Measurements from ENCODE around the gene ACTR3C. TPM values are rescaled to one million over a fixed set of nuclear protein-coding genes. Genes with fewer than 3 reads are reported as not detected.

ACTR3C gene
- total RNA-seq, 1 experiment from 2014 or later = 2.2 TPM

- Histone ChIP-seq H3K9ac (ENCODE audit: extremely low read depth, insufficient read length, low read length) (peak overlapping the region; percentile 25), H3K23ac (ENCODE audit: insufficient read length, low read depth, low read length) (no peak overlapping the region), H3K14ac (ENCODE audit: insufficient read depth, low read length) (peak overlapping the region; percentile 93; the same call in 1 of the 2 replicates), H3K4me2 (ENCODE audit: insufficient read depth, insufficient read length, low read length) (peak overlapping the region; percentile 46), H4K20me1 (ENCODE audit: control insufficient read depth, insufficient read depth, insufficient read length) (no peaks in the 10 kb centered on the region), H3K4me1 (ENCODE audit: insufficient read depth, low read length) (0 out of 2 replicates have a peak, but pooled peaks cover 3% of the 10 kb centered on the region), H4K5ac (ENCODE audit: insufficient read length, low read depth, low read length) (no peak overlapping the region), H3K27me3 (ENCODE audit: insufficient read depth, low read length) (no peaks in the 10 kb centered on the region), H4K8ac (replicated peaks; ENCODE audit: insufficient read length, low read depth, low read length) (no peak overlapping the region), H3K9me3 (ENCODE audit: control insufficient read depth, low read depth, low read length) (no peaks in the 10 kb centered on the region), H3T11ph (ENCODE audit: low read length) (no peak overlapping the region), H2BK15ac (ENCODE audit: low read depth, low read length) (no peak overlapping the region), H2AFZ (ENCODE audit: low read length) (no peak overlapping the region), H2BK120ac (ENCODE audit: low read depth, low read length, poor library complexity, severe bottlenecking) (no peak overlapping the region), H3K4ac (ENCODE audit: low read depth, low read length) (peak overlapping the region; percentile 29), H3K23me2 (ENCODE audit: insufficient read length, low read depth, low read length, poor library complexity, severe bottlenecking) (peaks cover 16% of the 10 kb centered on the region), H3K18ac (ENCODE audit: insufficient read length, low read depth, low read length) (peak overlapping the region; percentile 95), H2AK5ac (ENCODE audit: insufficient read length, low read length) (no peak overlapping the region), H3K56ac (ENCODE audit: insufficient read length, low read depth, low read length) (no peak overlapping the region), H3K79me2 (ENCODE audit: insufficient read depth, low read length) (peaks cover 12% of the 10 kb centered on the region; the same call in 1 of the 2 replicates), H3K27ac (ENCODE audit: insufficient read length, low read depth, low read length) (no peak overlapping the region), H2BK12ac (ENCODE audit: insufficient read length, low read depth, low read length) (peak overlapping the region; percentile 88), H3K79me1 (ENCODE audit: insufficient read depth, low read depth, low read length, poor library complexity, severe bottlenecking) (peaks cover 7% of the 10 kb centered on the region), H2BK20ac (ENCODE audit: low read depth, low read length, poor library complexity, severe bottlenecking) (no peak overlapping the region), H2BK5ac (ENCODE audit: insufficient read length, low read length) (no peak overlapping the region), H4K91ac (ENCODE audit: insufficient read length, low read depth, low read length) (peak overlapping the region; percentile 92)
- Mint-ChIP-seq H3K27me3 (ENCODE audit: low read depth) (no peaks in the 10 kb centered on the region; the same call in none of the 2 replicates), H3K36me3 (ENCODE audit: insufficient read depth in 1 of 3, low read depth in 3 of 3) (peaks cover 9 to 25% (median 21%) of the 10 kb centered on the region in 3 experiments; a peak in 6 of 7 replicates), H3K4me1 (peaks cover 41 to 48% of the 10 kb centered on the region in 2 experiments), H3K9me3 (no peaks in the 10 kb centered on the region), H3K4me3 (peak overlapping the region; percentile 78 to 94), H3K27ac (peak overlapping the region; percentile 61 to 95 (median 82); a peak in 4 of 7 replicates)
- no CpG with 5 or more reads among the region's 8 CpGs for WGBS (ENCODE audit: extremely low coverage, insufficient read length, low lambda C conversion rate)
- no peak for TF ChIP-seq CTCF (conservative IDR thresholded peaks at IDR 0.05)
- no peak for DNase-seq
These were observed 44.3 kb upstream of the ACTR3C start for GRCh38 chr7:150367677-150368095.

Measured in H9 (cell line).